H1 (cell line): ENCODE measurements around the gene TBC1D30. TPM values are rescaled to one million over a fixed set of nuclear protein-coding genes. Genes with fewer than 3 reads are reported as not detected.

Experiments
- CTCF ChIA-PET: fragments of 300-600 bp; sonication (Branson Sonifier 250); formaldehyde crosslinking; loops from one replicate; lab custom pipeline; 2021; ENCODE audit not compliant: partially characterized antibody; lab: Charles Lee
- POLR2A ChIA-PET: fragments of 300-600 bp; sonication (Branson Sonifier 250); formaldehyde crosslinking; loops from one replicate; lab custom pipeline; 2021; ENCODE audit warnings: inconsistent platforms; ENCODE audit not compliant: partially characterized antibody; lab: Charles Lee
- DNase-seq, 2 experiments: peaks; one replicate each; pipeline versions ENCODE4 v3.0.0 to v3.0.0-alpha.2; 2010 to 2022; ENCODE audit warnings: low spot score in 2 of 2, low read depth in 1 of 2, mixed read lengths in 1 of 2
- FAIRE-seq: peaks from 2 replicates; lab custom pipeline; 2011; peaks lifted over from hg19 to GRCh38; lab: Jason Lieb, UNC
- H2AFZ ChIP-seq: 2 replicates; pipeline ENCODE4 v1.8.1; 2012; ENCODE audit warnings: low read length, inconsistent platforms
- H2AK5ac ChIP-seq: 2 replicates; pipeline ENCODE4 v1.6.1; 2013; ENCODE audit warnings: low read depth, low read length
- H2BK120ac ChIP-seq: replicated peaks from 2 replicates; pipeline ENCODE3; 2013; ENCODE audit warnings: low read depth, low read length, inconsistent platforms
- H2BK12ac ChIP-seq: 2 replicates; pipeline ENCODE4 v1.6.1; 2013; ENCODE audit warnings: low read depth, low read length
- H2BK15ac ChIP-seq: 2 replicates; pipeline ENCODE4 v1.6.1; 2013; ENCODE audit warnings: low read length
- H2BK20ac ChIP-seq: 2 replicates; pipeline ENCODE4 v1.6.1; 2013; ENCODE audit warnings: low read length
- H2BK5ac ChIP-seq: 2 replicates; pipeline ENCODE4 v1.6.1; 2013; ENCODE audit warnings: low read depth, low read length
- H3K14ac ChIP-seq: 2 replicates; pipeline ENCODE4 v1.6.1; 2013; ENCODE audit warnings: inconsistent platforms; ENCODE audit not compliant: insufficient read length
- H3K18ac ChIP-seq: 2 replicates; pipeline ENCODE4 v1.6.1; 2013; ENCODE audit warnings: low read length; ENCODE audit errors: extremely low read depth
- H3K23ac ChIP-seq: 2 replicates; pipeline ENCODE4 v1.6.1; 2013; ENCODE audit warnings: inconsistent platforms; ENCODE audit not compliant: insufficient read length
- H3K23me2 ChIP-seq: 2 replicates; pipeline ENCODE4 v1.6.1; 2013; ENCODE audit warnings: low read depth, low read length
- H3K27ac ChIP-seq: 2 replicates; pipeline ENCODE4 v1.6.1; 2011; ENCODE audit warnings: low read depth, low read length, inconsistent platforms
- H3K27me3 ChIP-seq, 4 experiments: replicated peaks in 1 of 4; 1 replicate in 1 of 4; 2 replicates in 3 of 4; pipeline versions ENCODE4 v1.6.1 to v1.8.1; 2011 to 2013; ENCODE audit warnings: low read length in 3 of 4, mild to moderate bottlenecking in 3 of 4, inconsistent platforms in 2 of 4, mixed read lengths in 2 of 4, moderate library complexity in 1 of 4; ENCODE audit not compliant: control insufficient read depth in 3 of 4, insufficient read depth in 3 of 4; ENCODE audit errors: extremely low read depth in 1 of 4
- H3K36me3 ChIP-seq, 4 experiments: 2 replicates each; pipeline versions ENCODE4 v1.6.1 to v1.8.1; 2011 to 2013; ENCODE audit warnings: mild to moderate bottlenecking in 4 of 4, low read length in 3 of 4, moderate library complexity in 2 of 4, control low read depth in 1 of 4, inconsistent platforms in 1 of 4; ENCODE audit not compliant: insufficient read depth in 4 of 4, control insufficient read depth in 2 of 4
- H3K4ac ChIP-seq: replicated peaks from 2 replicates; pipeline ENCODE3; 2013; ENCODE audit warnings: low read length, low read depth, mixed read lengths, inconsistent platforms; ENCODE audit not compliant: insufficient read length
- H3K4me1 ChIP-seq, 4 experiments: replicated peaks in 1 of 4; 1 replicate in 1 of 4; 2 replicates in 3 of 4; pipeline versions ENCODE4 v1.6.1 to v1.8.1; 2011 to 2013; ENCODE audit warnings: low read length in 3 of 4, inconsistent platforms in 2 of 4, mixed read lengths in 1 of 4; ENCODE audit not compliant: insufficient read depth in 4 of 4, control insufficient read depth in 3 of 4
- H3K4me2 ChIP-seq, 2 experiments: 2 replicates each; pipeline versions ENCODE4 v1.6.1 to v1.8.1; 2011 to 2013; ENCODE audit warnings: low read depth in 2 of 2, low read length in 2 of 2, control low read depth in 1 of 2, inconsistent platforms in 1 of 2, mild to moderate bottlenecking in 1 of 2; ENCODE audit not compliant: insufficient read depth in 1 of 2
- H3K4me3 ChIP-seq, 4 experiments: fragments of 200-600, 300-600 bp in 1 of 4; sonication (generic), shearing (Covaris generic), sonication (Bioruptor Twin) in 1 of 4; 2 replicates each; pipeline versions ENCODE4 v1.5.1 to v1.8.1; 2011 to 2016; ENCODE audit warnings: low read length in 4 of 4, low read depth in 3 of 4, control low read depth in 2 of 4, inconsistent platforms in 2 of 4, mild to moderate bottlenecking in 2 of 4, mixed read lengths in 1 of 4, moderate library complexity in 1 of 4; ENCODE audit not compliant: insufficient read depth in 2 of 4; ENCODE audit errors: extremely low read depth in 1 of 4
- H3K56ac ChIP-seq: replicated peaks from 2 replicates; pipeline ENCODE3; 2013; ENCODE audit warnings: low read depth, mild to moderate bottlenecking, mixed read lengths, low read length, inconsistent platforms; ENCODE audit not compliant: insufficient read length
- H3K79me1 ChIP-seq: 2 replicates; pipeline ENCODE4 v1.6.1; 2013; ENCODE audit warnings: low read depth, low read length, control low read depth
- H3K79me2 ChIP-seq, 2 experiments: 2 replicates each; pipeline versions ENCODE4 v1.6.1 to v1.8.1; 2012 to 2013; ENCODE audit warnings: low read length in 2 of 2, mild to moderate bottlenecking in 2 of 2, inconsistent platforms in 1 of 2; ENCODE audit not compliant: insufficient read depth in 2 of 2, control insufficient read depth in 1 of 2
- H3K9ac ChIP-seq, 4 experiments: replicated peaks in 1 of 4; 1 replicate in 1 of 4; 2 replicates in 3 of 4; pipeline versions ENCODE4 v1.6.1 to v1.8.1; 2011 to 2013; ENCODE audit warnings: low read depth in 3 of 4, low read length in 3 of 4, control low read depth in 2 of 4, mild to moderate bottlenecking in 2 of 4, moderate library complexity in 2 of 4, inconsistent platforms in 1 of 4; ENCODE audit errors: extremely low read depth in 1 of 4
- H3K9me3 ChIP-seq, 2 experiments: 2 replicates each; pipeline versions ENCODE4 v1.6.1 to v1.8.1; 2012 to 2013; ENCODE audit warnings: mild to moderate bottlenecking in 2 of 2, moderate library complexity in 2 of 2, control low read depth in 1 of 2, inconsistent platforms in 1 of 2, low read depth in 1 of 2, low read length in 1 of 2, mixed read lengths in 1 of 2; ENCODE audit not compliant: insufficient read depth in 2 of 2
- H4K20me1 ChIP-seq, 2 experiments: replicated peaks in 1 of 2; 2 replicates each; pipeline versions ENCODE3 to v1.8.1; 2011 to 2013; ENCODE audit warnings: inconsistent platforms in 2 of 2, low read length in 2 of 2, mild to moderate bottlenecking in 1 of 2; ENCODE audit not compliant: insufficient read depth in 2 of 2, control insufficient read depth in 1 of 2
- H4K5ac ChIP-seq: 2 replicates; pipeline ENCODE4 v1.6.1; 2013; ENCODE audit warnings: low read length, low read depth, mixed read lengths, inconsistent platforms; ENCODE audit not compliant: insufficient read length
- H4K8ac ChIP-seq: 2 replicates; pipeline ENCODE4 v1.8.0; 2013; ENCODE audit warnings: mild to moderate bottlenecking, moderate library complexity, low read length, inconsistent platforms; ENCODE audit not compliant: insufficient read depth; ENCODE audit errors: extremely low read depth
- H4K91ac ChIP-seq: replicated peaks from 2 replicates; pipeline ENCODE3; 2013; ENCODE audit warnings: low read length, mixed read lengths, inconsistent platforms; ENCODE audit not compliant: insufficient read length
- ASH2L ChIP-seq: fragments of 200-600, 300-600 bp; sonication (generic); IDR thresholded peaks from one replicate; pipeline ENCODE4 v1.7.1; 2017; ENCODE audit warnings: low read length
- BCL11A ChIP-seq, 2 experiments: IDR thresholded peaks; one replicate each; pipeline ENCODE4 v1.6.1; 2011; ENCODE audit warnings: low read depth in 2 of 2, low read length in 2 of 2, mild to moderate bottlenecking in 2 of 2
- CEBPB ChIP-seq: IDR thresholded peaks from 2 replicates; pipeline ENCODE4 v1.6.1; 2012; ENCODE audit warnings: low read depth, low read length
- NANOG ChIP-seq: IDR thresholded peaks from 2 replicates; pipeline ENCODE4 v1.6.1; 2011; ENCODE audit warnings: low read length, low read depth, mild to moderate bottlenecking, inconsistent platforms; ENCODE audit not compliant: insufficient read depth, poor library complexity, severe bottlenecking
- PHF8 ChIP-seq: fragments of 200-600 bp; sonication (generic); conservative IDR thresholded peaks from 2 replicates; pipeline ENCODE4 v1.7.1; 2012; ENCODE audit warnings: low read depth, mild to moderate bottlenecking, inconsistent platforms, low read length, moderate library complexity
- RFX5 ChIP-seq: IDR thresholded peaks from 2 replicates; pipeline ENCODE4 v1.6.1; 2011; ENCODE audit warnings: low read depth, low read length, improper control_type of control experiment, borderline replicate concordance
- RXRA ChIP-seq: IDR thresholded peaks from 2 replicates; pipeline ENCODE4 v1.6.1; 2011; ENCODE audit warnings: low read depth, mild to moderate bottlenecking, low read length, moderate library complexity; ENCODE audit not compliant: insufficient read depth
- SP2 ChIP-seq: IDR thresholded peaks from 2 replicates; pipeline ENCODE4 v1.6.1; 2012; ENCODE audit warnings: mild to moderate bottlenecking, low read length, inconsistent platforms
- TBP ChIP-seq: IDR thresholded peaks from 2 replicates; pipeline ENCODE4 v1.6.1; 2011; ENCODE audit warnings: low read depth, low read length, improper control_type of control experiment
- USF2 ChIP-seq: IDR thresholded peaks from 2 replicates; pipeline ENCODE4 v1.6.1; 2011; ENCODE audit warnings: low read length, improper control_type of control experiment
- YY1 ChIP-seq: IDR thresholded peaks from 2 replicates; pipeline ENCODE4 v1.6.1; 2011; ENCODE audit warnings: low read depth, mild to moderate bottlenecking, low read length
- WGBS, 2 experiments: shearing (Covaris generic) in 1 of 2; methylation state at CpG; one replicate each; pipeline versions ENCODE4 v1.1.6 to v1.1.7; 2013 to 2015; ENCODE audit warnings: low lambda C conversion rate in 2 of 2, mixed read lengths in 2 of 2, inconsistent platforms in 1 of 2, low coverage in 1 of 2, missing lambda C conversion rate in 1 of 2; ENCODE audit not compliant: insufficient replicate concordance in 2 of 2, insufficient coverage in 1 of 2, insufficient read length in 1 of 2; ENCODE audit errors: extremely low coverage in 1 of 2, missing lambda C conversion rate in 1 of 2; 5-methylcytosine and 5-hydroxymethylcytosine counted together
- polyA plus RNA-seq, 7 experiments: library from polyadenylated mRNA; depleted of rRNA in 3 of 7; stranded (reverse) in 5 of 7; unstranded in 2 of 7; fragments of >200 nt in 5 of 7; fragments of 200-250 nt in 2 of 7; gene quantifications; 1 replicate in 5 of 7; 2 replicates in 1 of 7; 4 replicates in 1 of 7; pipeline versions ENCODE4 v1.2.1 to v1.2.3, GENCODE V29; 2011 to 2013; ENCODE audit warnings: missing spikeins in 2 of 7, mixed read lengths in 2 of 7
- total RNA-seq: library from RNA; stranded (reverse); fragmentation: NEBNext Ultra II Directional; extraction: Animal tissue kit (Norgen Biotek cat#: 25700); gene quantifications from 2 replicates; pipeline ENCODE4 v1.2.1, GENCODE V29; 2021
- TF ChIP-seq, protein P1 (sequence below): IDR thresholded peaks from 2 replicates; pipeline ENCODE4 v1.6.1; 2011; ENCODE audit warnings: low read depth, mild to moderate bottlenecking, low read length; ENCODE audit not compliant: insufficient read depth

TBC1D30 gene
- total and polyA plus RNA-seq, 2 of the 8 experiments (the other 6 are each of a cell fraction or from before 2014, with no cell fraction given), result 2.8 to 5.5 TPM

- Histone ChIP-seq H3K79me1 (no peaks in the 10 kb centered on the region), H3K4me3 (no peak overlapping the region), H2BK5ac (no peak overlapping the region), H4K5ac (no peak overlapping the region), H2AFZ (no peak overlapping the region), H3K36me3 (no peaks in the 10 kb centered on the region), H3K23me2 (no peaks in the 10 kb centered on the region), H3K4ac (no peak overlapping the region), H3K56ac (no peak overlapping the region), H4K91ac (no peak overlapping the region), H3K27ac (no peak overlapping the region), H3K4me1 (no peaks in the 10 kb centered on the region), H3K9me3 (no peaks in the 10 kb centered on the region), H3K4me2 (no peak overlapping the region), H2BK20ac (no peak overlapping the region), H4K8ac (no peak overlapping the region), H3K14ac (no peak overlapping the region), H2BK12ac (no peak overlapping the region), H2BK120ac (no peak overlapping the region), H3K9ac (no peak overlapping the region), H2BK15ac (no peak overlapping the region), H3K27me3 (no peaks in the 10 kb centered on the region), H2AK5ac (no peak overlapping the region), H4K20me1 (no peaks in the 10 kb centered on the region), H3K23ac (no peak overlapping the region), H3K79me2 (no peaks in the 10 kb centered on the region), H3K18ac (no peak overlapping the region)
- WGBS, 2 experiments, result 88% methylated on average over 5 of the region's 5 CpGs; no CpG with 5 or more reads in 1 of the 2 experiments
- ChIA-PET CTCF (interaction anchor here (0.9 kb wide), 1 partner anchor 21 kb away, joined by 3 read pairs; no protein-coding TSS in a partner anchor), POLR2A (no interaction called here)
- no peak for DNase-seq
- no peak for FAIRE-seq
- TF ChIP-seq RFX5 (no peak), CEBPB (no peak), SP2 (no peak), NANOG (no peak), BCL11A (IDR thresholded peaks at IDR 0.05; ENCODE audit: low read depth in 2 of 2, low read length in 2 of 2) (no peak), PHF8 (no peak), USF2 (no peak), RXRA (no peak), ASH2L (no peak), YY1 (no peak), TBP (no peak)
- TF ChIP-seq, protein P1, sequence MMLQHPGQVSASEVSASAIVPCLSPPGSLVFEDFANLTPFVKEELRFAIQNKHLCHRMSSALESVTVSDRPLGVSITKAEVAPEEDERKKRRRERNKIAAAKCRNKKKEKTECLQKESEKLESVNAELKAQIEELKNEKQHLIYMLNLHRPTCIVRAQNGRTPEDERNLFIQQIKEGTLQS, result no peak
These were observed 16.7 kb downstream of the TBC1D30 start for GRCh38 chr12:64840949-64841717.
